H1 (cell line): ENCODE results near the gene B3GALT5. TPM values are rescaled to one million over a fixed set of nuclear protein-coding genes. Genes with fewer than 3 reads are reported as not detected.

Experiments
- CTCF ChIA-PET: fragments of 300-600 bp; sonication (Branson Sonifier 250); formaldehyde crosslinking; loops from one replicate; lab custom pipeline; 2021; ENCODE audit not compliant: partially characterized antibody; lab: Charles Lee
- POLR2A ChIA-PET: fragments of 300-600 bp; sonication (Branson Sonifier 250); formaldehyde crosslinking; loops from one replicate; lab custom pipeline; 2021; ENCODE audit warnings: inconsistent platforms; ENCODE audit not compliant: partially characterized antibody; lab: Charles Lee
- DNase-seq, 2 experiments: peaks; one replicate each; pipeline versions ENCODE4 v3.0.0 to v3.0.0-alpha.2; 2010 to 2022; ENCODE audit warnings: low spot score in 2 of 2, low read depth in 1 of 2, mixed read lengths in 1 of 2
- FAIRE-seq: peaks from 2 replicates; lab custom pipeline; 2011; peaks lifted over from hg19 to GRCh38; lab: Jason Lieb, UNC
- H2AFZ ChIP-seq: 2 replicates; pipeline ENCODE4 v1.8.1; 2012; ENCODE audit warnings: low read length, inconsistent platforms
- H2AK5ac ChIP-seq: 2 replicates; pipeline ENCODE4 v1.6.1; 2013; ENCODE audit warnings: low read depth, low read length
- H2BK120ac ChIP-seq: replicated peaks from 2 replicates; pipeline ENCODE3; 2013; ENCODE audit warnings: low read depth, low read length, inconsistent platforms
- H2BK12ac ChIP-seq: 2 replicates; pipeline ENCODE4 v1.6.1; 2013; ENCODE audit warnings: low read depth, low read length
- H2BK15ac ChIP-seq: 2 replicates; pipeline ENCODE4 v1.6.1; 2013; ENCODE audit warnings: low read length
- H2BK20ac ChIP-seq: 2 replicates; pipeline ENCODE4 v1.6.1; 2013; ENCODE audit warnings: low read length
- H2BK5ac ChIP-seq: 2 replicates; pipeline ENCODE4 v1.6.1; 2013; ENCODE audit warnings: low read depth, low read length
- H3K14ac ChIP-seq: 2 replicates; pipeline ENCODE4 v1.6.1; 2013; ENCODE audit warnings: inconsistent platforms; ENCODE audit not compliant: insufficient read length
- H3K18ac ChIP-seq: 2 replicates; pipeline ENCODE4 v1.6.1; 2013; ENCODE audit warnings: low read length; ENCODE audit errors: extremely low read depth
- H3K23ac ChIP-seq: 2 replicates; pipeline ENCODE4 v1.6.1; 2013; ENCODE audit warnings: inconsistent platforms; ENCODE audit not compliant: insufficient read length
- H3K23me2 ChIP-seq: 2 replicates; pipeline ENCODE4 v1.6.1; 2013; ENCODE audit warnings: low read depth, low read length
- H3K27ac ChIP-seq: 2 replicates; pipeline ENCODE4 v1.6.1; 2011; ENCODE audit warnings: low read depth, low read length, inconsistent platforms
- H3K27me3 ChIP-seq, 4 experiments: replicated peaks in 1 of 4; 1 replicate in 1 of 4; 2 replicates in 3 of 4; pipeline versions ENCODE4 v1.6.1 to v1.8.1; 2011 to 2013; ENCODE audit warnings: low read length in 3 of 4, mild to moderate bottlenecking in 3 of 4, inconsistent platforms in 2 of 4, mixed read lengths in 2 of 4, moderate library complexity in 1 of 4; ENCODE audit not compliant: control insufficient read depth in 3 of 4, insufficient read depth in 3 of 4; ENCODE audit errors: extremely low read depth in 1 of 4
- H3K36me3 ChIP-seq, 4 experiments: 2 replicates each; pipeline versions ENCODE4 v1.6.1 to v1.8.1; 2011 to 2013; ENCODE audit warnings: mild to moderate bottlenecking in 4 of 4, low read length in 3 of 4, moderate library complexity in 2 of 4, control low read depth in 1 of 4, inconsistent platforms in 1 of 4; ENCODE audit not compliant: insufficient read depth in 4 of 4, control insufficient read depth in 2 of 4
- H3K4ac ChIP-seq: replicated peaks from 2 replicates; pipeline ENCODE3; 2013; ENCODE audit warnings: low read length, low read depth, mixed read lengths, inconsistent platforms; ENCODE audit not compliant: insufficient read length
- H3K4me1 ChIP-seq, 4 experiments: replicated peaks in 1 of 4; 1 replicate in 1 of 4; 2 replicates in 3 of 4; pipeline versions ENCODE4 v1.6.1 to v1.8.1; 2011 to 2013; ENCODE audit warnings: low read length in 3 of 4, inconsistent platforms in 2 of 4, mixed read lengths in 1 of 4; ENCODE audit not compliant: insufficient read depth in 4 of 4, control insufficient read depth in 3 of 4
- H3K4me2 ChIP-seq, 2 experiments: 2 replicates each; pipeline versions ENCODE4 v1.6.1 to v1.8.1; 2011 to 2013; ENCODE audit warnings: low read depth in 2 of 2, low read length in 2 of 2, control low read depth in 1 of 2, inconsistent platforms in 1 of 2, mild to moderate bottlenecking in 1 of 2; ENCODE audit not compliant: insufficient read depth in 1 of 2
- H3K4me3 ChIP-seq, 4 experiments: fragments of 200-600, 300-600 bp in 1 of 4; sonication (generic), shearing (Covaris generic), sonication (Bioruptor Twin) in 1 of 4; 2 replicates each; pipeline versions ENCODE4 v1.5.1 to v1.8.1; 2011 to 2016; ENCODE audit warnings: low read length in 4 of 4, low read depth in 3 of 4, control low read depth in 2 of 4, inconsistent platforms in 2 of 4, mild to moderate bottlenecking in 2 of 4, mixed read lengths in 1 of 4, moderate library complexity in 1 of 4; ENCODE audit not compliant: insufficient read depth in 2 of 4; ENCODE audit errors: extremely low read depth in 1 of 4
- H3K56ac ChIP-seq: replicated peaks from 2 replicates; pipeline ENCODE3; 2013; ENCODE audit warnings: low read depth, mild to moderate bottlenecking, mixed read lengths, low read length, inconsistent platforms; ENCODE audit not compliant: insufficient read length
- H3K79me1 ChIP-seq: 2 replicates; pipeline ENCODE4 v1.6.1; 2013; ENCODE audit warnings: low read depth, low read length, control low read depth
- H3K79me2 ChIP-seq, 2 experiments: 2 replicates each; pipeline versions ENCODE4 v1.6.1 to v1.8.1; 2012 to 2013; ENCODE audit warnings: low read length in 2 of 2, mild to moderate bottlenecking in 2 of 2, inconsistent platforms in 1 of 2; ENCODE audit not compliant: insufficient read depth in 2 of 2, control insufficient read depth in 1 of 2
- H3K9ac ChIP-seq, 4 experiments: replicated peaks in 1 of 4; 1 replicate in 1 of 4; 2 replicates in 3 of 4; pipeline versions ENCODE4 v1.6.1 to v1.8.1; 2011 to 2013; ENCODE audit warnings: low read depth in 3 of 4, low read length in 3 of 4, control low read depth in 2 of 4, mild to moderate bottlenecking in 2 of 4, moderate library complexity in 2 of 4, inconsistent platforms in 1 of 4; ENCODE audit errors: extremely low read depth in 1 of 4
- H3K9me3 ChIP-seq, 2 experiments: 2 replicates each; pipeline versions ENCODE4 v1.6.1 to v1.8.1; 2012 to 2013; ENCODE audit warnings: mild to moderate bottlenecking in 2 of 2, moderate library complexity in 2 of 2, control low read depth in 1 of 2, inconsistent platforms in 1 of 2, low read depth in 1 of 2, low read length in 1 of 2, mixed read lengths in 1 of 2; ENCODE audit not compliant: insufficient read depth in 2 of 2
- H4K20me1 ChIP-seq, 2 experiments: replicated peaks in 1 of 2; 2 replicates each; pipeline versions ENCODE3 to v1.8.1; 2011 to 2013; ENCODE audit warnings: inconsistent platforms in 2 of 2, low read length in 2 of 2, mild to moderate bottlenecking in 1 of 2; ENCODE audit not compliant: insufficient read depth in 2 of 2, control insufficient read depth in 1 of 2
- H4K5ac ChIP-seq: 2 replicates; pipeline ENCODE4 v1.6.1; 2013; ENCODE audit warnings: low read length, low read depth, mixed read lengths, inconsistent platforms; ENCODE audit not compliant: insufficient read length
- H4K8ac ChIP-seq: 2 replicates; pipeline ENCODE4 v1.8.0; 2013; ENCODE audit warnings: mild to moderate bottlenecking, moderate library complexity, low read length, inconsistent platforms; ENCODE audit not compliant: insufficient read depth; ENCODE audit errors: extremely low read depth
- H4K91ac ChIP-seq: replicated peaks from 2 replicates; pipeline ENCODE3; 2013; ENCODE audit warnings: low read length, mixed read lengths, inconsistent platforms; ENCODE audit not compliant: insufficient read length
- ATF2 ChIP-seq: IDR thresholded peaks from 2 replicates; pipeline ENCODE4 v1.6.1; 2012; ENCODE audit warnings: low read length, inconsistent platforms
- FOSL1 ChIP-seq: IDR thresholded peaks from 2 replicates; pipeline ENCODE4 v1.6.1; 2011; ENCODE audit warnings: mild to moderate bottlenecking, low read depth, low read length, moderate library complexity; ENCODE audit not compliant: insufficient read depth
- HDAC6 ChIP-seq: IDR thresholded peaks from one replicate; pipeline ENCODE4 v1.7.1; 2012; ENCODE audit warnings: low read depth, mild to moderate bottlenecking, inconsistent platforms, low read length, moderate library complexity
- MAX ChIP-seq: IDR thresholded peaks from 2 replicates; pipeline ENCODE4 v1.6.1; 2012; ENCODE audit warnings: inconsistent platforms
- RNF2 ChIP-seq: fragments of 200-900, 300-1000 bp; sonication (generic); IDR thresholded peaks from 2 replicates; pipeline ENCODE4 v1.7.1; 2016; ENCODE audit warnings: borderline replicate concordance, low read depth, mild to moderate bottlenecking, antibody characterized with exemption, low read length; ENCODE audit not compliant: poor library complexity, severe bottlenecking; ENCODE audit errors: missing control alignments
- SP1 ChIP-seq: IDR thresholded peaks from 2 replicates; pipeline ENCODE4 v1.6.1; 2011; ENCODE audit warnings: low read depth, low read length
- TEAD4 ChIP-seq: IDR thresholded peaks from 2 replicates; pipeline ENCODE4 v1.6.1; 2012; ENCODE audit warnings: low read depth, low read length, inconsistent platforms, mixed read lengths
- WGBS, 2 experiments: shearing (Covaris generic) in 1 of 2; methylation state at CpG; one replicate each; pipeline versions ENCODE4 v1.1.6 to v1.1.7; 2013 to 2015; ENCODE audit warnings: low lambda C conversion rate in 2 of 2, mixed read lengths in 2 of 2, inconsistent platforms in 1 of 2, low coverage in 1 of 2, missing lambda C conversion rate in 1 of 2; ENCODE audit not compliant: insufficient replicate concordance in 2 of 2, insufficient coverage in 1 of 2, insufficient read length in 1 of 2; ENCODE audit errors: extremely low coverage in 1 of 2, missing lambda C conversion rate in 1 of 2; 5-methylcytosine and 5-hydroxymethylcytosine counted together
- polyA plus RNA-seq, 7 experiments: library from polyadenylated mRNA; depleted of rRNA in 3 of 7; stranded (reverse) in 5 of 7; unstranded in 2 of 7; fragments of >200 nt in 5 of 7; fragments of 200-250 nt in 2 of 7; gene quantifications; 1 replicate in 5 of 7; 2 replicates in 1 of 7; 4 replicates in 1 of 7; pipeline versions ENCODE4 v1.2.1 to v1.2.3, GENCODE V29; 2011 to 2013; ENCODE audit warnings: missing spikeins in 2 of 7, mixed read lengths in 2 of 7
- total RNA-seq: library from RNA; stranded (reverse); fragmentation: NEBNext Ultra II Directional; extraction: Animal tissue kit (Norgen Biotek cat#: 25700); gene quantifications from 2 replicates; pipeline ENCODE4 v1.2.1, GENCODE V29; 2021

Gene B3GALT5
- total and polyA plus RNA-seq, 2 of the 8 experiments (the other 6 are each of a cell fraction or from before 2014, with no cell fraction given) = 11.9 to 25.1 TPM

DNA sequence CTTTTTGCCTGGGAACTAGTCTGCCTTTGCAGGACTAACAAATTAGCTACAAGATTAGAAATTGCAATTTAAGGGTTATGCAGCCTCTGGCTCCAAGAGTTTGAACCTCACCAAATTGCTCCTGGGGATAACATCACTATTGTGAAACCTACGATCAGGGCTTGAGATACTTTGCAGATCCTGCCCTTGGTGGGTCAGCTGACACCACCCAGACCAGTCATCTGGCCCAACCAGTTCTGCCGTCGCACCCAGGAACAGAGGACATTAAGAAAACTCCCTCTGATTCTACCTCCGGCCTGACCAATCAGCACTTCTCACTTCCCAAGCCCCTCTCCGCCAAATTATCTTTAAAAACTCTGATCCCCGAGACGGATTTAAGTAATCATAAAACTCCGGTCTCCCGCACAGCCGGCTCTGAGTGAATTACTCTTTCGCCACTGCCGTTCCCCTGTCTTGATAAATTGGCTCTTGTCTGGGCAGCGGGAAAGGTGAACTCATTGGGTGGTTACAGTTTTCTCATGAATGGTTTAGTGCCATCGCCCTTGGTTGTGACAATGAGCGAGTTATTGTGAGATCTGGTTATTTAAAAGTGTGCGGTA lies 32.9 kb upstream of the B3GALT5 start:
- Histone ChIP-seq H3K79me1 (no peaks in the 10 kb centered on the region), H2AK5ac (no peak overlapping the region), H3K27ac (no peak overlapping the region), H3K23me2 (no peaks in the 10 kb centered on the region), H3K9ac (no peak overlapping the region), H2BK12ac (no peak overlapping the region), H4K20me1 (no peaks in the 10 kb centered on the region), H3K4me1 (peaks cover 0 to 5% (median 3%) of the 10 kb centered on the region in 4 experiments; a peak in 5 of 7 replicates), H2BK15ac (no peak overlapping the region), H3K4me3 (no peak overlapping the region), H2AFZ (no peak overlapping the region), H3K18ac (no peak overlapping the region), H3K14ac (no peak overlapping the region), H3K4ac (no peak overlapping the region), H3K56ac (no peak overlapping the region), H3K27me3 (no peaks in the 10 kb centered on the region), H2BK20ac (no peak overlapping the region), H3K23ac (no peak overlapping the region), H3K9me3 (no peaks in the 10 kb centered on the region), H4K91ac (no peak overlapping the region), H3K79me2 (no peaks in the 10 kb centered on the region), H2BK5ac (no peak overlapping the region), H4K8ac (no peak overlapping the region), H2BK120ac (no peak overlapping the region), H3K36me3 (no peaks in the 10 kb centered on the region), H3K4me2 (no peak overlapping the region), H4K5ac (no peak overlapping the region)
- ChIA-PET CTCF (interaction anchor here (1.8 to 2.6 kb wide), 3 partner anchors 7 to 23 kb away, joined by 7 to 11 read pairs (median 10); no protein-coding TSS in a partner anchor), POLR2A (interaction anchor here (1.2 kb wide), 1 partner anchor 38 kb away, joined by 3 read pairs; no protein-coding TSS in a partner anchor)
- DNase-seq (no peak), FAIRE-seq (no peak)
- 93% methylated on average over 16 of the region's 16 CpGs; no CpG with 5 or more reads in 1 of the 2 experiments for WGBS, 2 experiments
- TF ChIP-seq SP1 (no peak), ATF2 (no peak), MAX (no peak), RNF2 (no peak), HDAC6 (no peak), FOSL1 (no peak), TEAD4 (no peak)
